HG03439 (cell line): Measurements from ENCODE around the gene PAPPA.

Experiments
- ATAC-seq: cut with Tn5 transposase; IDR thresholded peaks from one replicate; pipeline ENCODE4 v1.9.1; 2021; ENCODE audit warnings: mild to moderate bottlenecking, moderate library complexity; ENCODE audit not compliant: unreplicated experiment

Gene PAPPA

DNA sequence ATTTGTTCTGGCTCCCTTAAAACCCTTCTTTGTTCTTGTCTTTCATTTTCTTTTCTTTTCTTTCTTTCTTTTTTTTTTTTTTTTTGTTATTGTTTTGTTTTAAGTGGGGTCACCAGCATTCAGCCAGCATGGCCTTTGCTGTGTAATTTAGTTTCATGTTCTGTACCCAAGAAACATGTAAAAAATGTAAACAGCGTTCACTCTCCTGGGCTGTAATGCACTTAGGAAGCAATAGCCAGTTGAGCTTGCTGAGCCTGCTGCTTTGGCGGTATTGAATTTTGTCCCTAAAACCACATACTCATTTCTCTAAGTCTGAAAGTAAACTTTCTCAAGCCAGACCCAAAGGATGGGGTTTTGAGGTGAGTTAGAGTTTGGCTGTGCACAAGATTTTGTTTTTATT, 158.6 kb downstream of the PAPPA start:
- ATAC-seq = no peak

- ATAC-seq = no peak
Measured at GRCh38 chr9:116313638-116314037, 160.0 kb downstream of the PAPPA start.

DNA sequence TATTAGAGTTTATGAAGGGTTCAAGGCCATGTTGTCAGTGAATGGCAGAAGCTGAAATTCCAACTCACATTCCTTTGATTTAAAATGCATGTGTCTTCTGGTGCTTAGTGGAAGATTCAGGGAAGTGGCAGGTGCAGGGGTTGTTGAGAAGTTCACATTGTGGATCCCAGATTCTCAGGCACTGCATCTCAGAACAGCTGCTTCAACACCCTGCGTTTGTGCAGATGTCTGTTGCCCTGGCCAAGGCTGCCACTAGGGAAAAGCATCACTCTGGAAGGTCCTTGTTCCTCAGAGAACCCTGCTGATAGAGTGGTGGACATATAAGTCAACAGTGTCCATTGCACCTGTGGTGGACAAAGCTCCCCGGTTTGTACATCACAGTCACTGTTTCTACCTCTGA, 162.7 kb downstream of the PAPPA start:
- ATAC-seq = no peak

DNA sequence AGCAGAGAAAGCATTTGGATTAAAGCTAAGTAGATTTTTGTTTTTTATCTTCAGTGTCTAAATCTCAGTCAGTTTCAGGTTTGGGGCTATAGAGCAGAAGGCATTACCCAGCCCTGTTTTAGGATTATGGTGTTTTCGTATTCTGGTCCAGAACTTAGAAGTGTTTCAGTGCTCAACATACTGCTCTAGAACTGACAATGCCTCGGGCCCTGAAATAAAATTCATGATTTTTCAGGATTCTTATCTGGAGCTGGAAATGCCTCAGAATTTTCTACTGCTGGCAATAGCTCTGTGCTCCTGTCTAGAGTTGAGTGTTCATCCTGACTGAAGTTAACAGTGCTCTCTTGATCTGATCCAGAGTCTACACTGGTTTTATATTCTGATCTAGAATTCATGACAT, 163.9 kb downstream of the PAPPA start:
- ATAC-seq = no peak

GRCh38 chr9:116318468-116319374, 165.1 kb downstream of the PAPPA start:
- no peak for ATAC-seq

GRCh38 chr9:116319480-116319879, 165.9 kb downstream of the PAPPA start:
- no peak for ATAC-seq

- no peak for ATAC-seq
Measured at GRCh38 chr9:116320290-116320689, 166.7 kb downstream of the PAPPA start.

GRCh38 chr9:116322521-116322920, 168.9 kb downstream of the PAPPA start:
- ATAC-seq = no peak

GRCh38 chr9:116323012-116323411, 169.4 kb downstream of the PAPPA start:
- no peak for ATAC-seq

DNA sequence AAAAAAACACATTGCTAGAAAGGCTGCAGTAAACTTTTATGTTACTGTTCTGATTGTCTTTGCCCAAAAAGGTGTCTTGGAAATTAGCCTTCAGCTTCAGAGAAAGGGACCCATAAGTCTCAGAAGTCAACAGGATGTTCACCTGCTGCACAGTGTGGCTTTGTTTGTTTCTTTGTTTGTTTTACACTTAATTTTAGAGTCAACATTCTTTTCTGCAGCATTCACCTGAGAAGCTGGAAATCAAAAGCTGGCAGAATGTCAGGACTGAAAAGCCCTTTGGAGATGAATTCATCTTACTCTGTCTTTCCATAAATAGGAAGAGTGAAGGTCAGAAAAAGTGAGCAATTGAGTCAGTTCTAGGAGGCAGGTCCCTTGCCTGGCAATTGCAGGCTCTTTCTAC, 170.0 kb downstream of the PAPPA start:
- ATAC-seq = no peak

DNA sequence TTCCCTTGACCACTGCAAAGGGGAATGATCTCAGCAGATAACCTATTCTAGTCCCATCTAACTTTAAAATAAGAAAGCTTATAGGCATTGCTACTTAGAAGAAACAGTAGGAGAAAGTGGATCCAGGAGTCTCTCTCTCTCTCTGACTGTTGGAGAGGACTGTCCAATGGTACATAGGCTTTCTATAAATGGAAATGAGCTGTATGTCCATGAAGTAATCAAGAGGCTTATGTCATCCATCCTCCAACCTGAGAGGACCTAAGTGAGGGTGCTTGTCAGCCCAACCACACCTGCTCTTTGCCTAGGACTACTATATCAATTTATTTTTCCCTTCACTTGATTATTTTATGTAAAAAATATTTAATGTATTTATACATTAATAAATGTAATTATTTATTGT, 172.3 kb downstream of the PAPPA start:
- no peak for ATAC-seq

DNA sequence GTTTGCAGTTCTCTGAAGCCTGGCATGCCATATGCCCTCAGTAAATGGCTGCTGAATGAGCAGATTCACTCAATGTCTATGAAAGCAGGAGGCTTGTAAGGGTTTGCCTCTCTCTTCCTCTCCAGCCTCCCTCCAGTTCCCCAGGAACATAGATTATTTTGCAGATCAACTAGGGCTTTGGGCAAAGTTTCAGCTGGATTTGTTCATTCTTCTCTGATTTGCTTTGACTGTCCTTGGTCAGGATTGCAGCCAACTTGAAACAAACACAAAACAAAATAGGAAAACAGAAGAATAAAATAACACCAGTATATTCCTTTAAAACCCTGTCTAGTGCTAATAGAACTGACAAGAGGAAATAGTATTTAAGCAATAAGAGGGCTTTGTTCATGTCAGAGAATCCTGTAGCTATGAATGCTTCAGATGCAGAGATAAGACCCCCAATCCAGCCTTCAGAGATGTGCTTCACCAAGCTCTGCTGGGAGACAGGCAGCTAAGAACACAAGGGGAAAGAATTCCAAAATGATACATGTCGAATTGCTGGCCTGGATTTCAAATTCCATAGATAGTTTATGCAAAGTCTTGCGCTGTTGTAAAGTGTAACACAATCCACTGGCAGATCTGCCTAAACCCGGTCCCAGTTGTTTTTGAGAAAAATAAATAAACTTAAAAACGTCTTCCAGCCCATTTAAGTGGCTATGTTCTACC, 174.3 kb downstream of the PAPPA start:
- ATAC-seq = no peak

DNA sequence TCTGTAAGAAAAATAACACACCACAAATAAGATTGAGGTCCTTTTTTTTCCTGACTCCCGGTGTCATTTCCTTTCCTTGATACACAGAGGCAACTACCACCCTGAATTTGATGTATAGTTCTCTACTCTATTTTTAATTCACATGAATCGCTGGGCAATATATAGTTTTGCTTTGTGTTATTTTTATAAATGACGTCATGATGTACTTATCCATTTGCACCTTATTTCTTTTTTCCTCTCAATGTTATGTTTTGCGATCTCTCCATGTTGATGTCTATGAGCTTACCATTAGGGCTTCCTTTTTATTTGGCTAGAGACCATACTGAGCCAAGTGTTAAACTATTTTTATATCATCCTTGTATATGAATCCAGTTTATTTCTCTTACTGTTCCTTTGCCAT, 175.9 kb downstream of the PAPPA start:
- no peak for ATAC-seq

DNA sequence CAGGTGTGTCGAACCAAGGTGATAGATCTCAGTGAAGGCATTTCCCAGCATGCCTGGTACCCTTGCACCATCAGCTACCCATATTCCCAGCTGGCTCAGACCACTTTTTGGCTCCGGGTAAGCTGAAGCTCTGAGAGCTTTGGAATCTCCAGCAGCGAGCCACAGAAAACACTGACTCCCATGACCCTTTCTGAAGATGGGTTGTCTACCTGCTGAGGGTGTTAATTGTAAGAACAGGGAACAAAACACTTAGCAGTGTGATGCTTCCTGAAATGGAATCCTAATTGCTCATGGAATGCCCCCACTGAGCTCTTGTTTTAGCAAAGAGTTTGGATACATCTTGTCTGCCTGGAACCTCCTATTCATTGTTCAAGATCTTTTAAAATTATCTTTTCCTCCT, 177.7 kb downstream of the PAPPA start:
- no peak for ATAC-seq

GRCh38 chr9:116332090-116332489, 178.5 kb downstream of the PAPPA start:
- ATAC-seq = no peak

DNA sequence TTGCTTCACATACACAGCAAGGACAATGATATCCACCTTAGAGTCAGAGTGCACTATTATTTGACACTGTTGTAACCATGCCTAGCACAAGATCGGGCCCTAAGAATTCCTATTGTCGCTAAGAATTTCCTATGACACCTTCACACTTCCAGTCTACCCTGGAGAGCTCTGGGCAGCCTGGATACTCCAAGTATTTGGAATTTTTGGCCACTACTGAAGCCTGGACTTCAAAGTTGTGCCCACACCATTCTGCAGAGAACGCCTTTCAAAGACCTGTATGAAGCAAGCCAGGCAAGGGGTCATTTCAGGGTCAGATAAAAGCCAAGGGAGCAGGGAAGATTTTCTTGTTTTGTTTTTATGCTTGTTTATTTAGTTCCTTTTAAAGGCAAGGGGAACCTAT, 179.7 kb downstream of the PAPPA start:
- ATAC-seq = no peak

DNA sequence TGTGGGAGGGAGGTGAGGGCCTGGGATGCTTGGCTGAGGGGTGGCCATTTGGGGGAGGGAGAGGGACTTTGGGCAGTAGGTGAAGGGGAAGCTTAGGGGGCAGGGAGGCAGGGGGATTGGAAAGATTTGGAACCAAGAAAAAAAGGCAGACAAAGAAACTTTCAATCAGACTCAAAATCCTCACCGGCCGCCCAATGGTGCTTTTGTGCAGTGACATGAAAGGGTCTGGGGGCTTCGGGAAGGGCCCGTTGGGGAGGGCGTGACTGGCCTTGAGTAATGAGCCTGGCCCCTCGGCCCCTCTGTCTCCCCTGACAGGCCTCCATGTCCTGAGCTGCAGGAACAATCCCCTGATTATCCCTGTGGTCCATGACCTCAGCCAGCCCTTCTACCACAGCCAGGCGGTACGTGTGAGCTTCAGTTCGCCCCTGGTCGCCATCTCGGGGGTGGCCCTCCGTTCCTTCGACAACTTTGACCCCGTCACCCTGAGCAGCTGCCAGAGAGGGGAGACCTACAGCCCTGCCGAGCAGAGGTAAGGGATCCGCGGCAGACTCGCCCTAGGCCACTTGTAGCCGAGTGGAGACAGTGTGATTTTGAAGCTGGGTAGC, 181.1 kb downstream of the PAPPA start:
- ATAC-seq = no peak

- ATAC-seq = no peak
Measured at GRCh38 chr9:116335392-116335791, 181.8 kb downstream of the PAPPA start.

- no peak for ATAC-seq
Measured at GRCh38 chr9:116336133-116336862, 182.7 kb downstream of the PAPPA start.

DNA sequence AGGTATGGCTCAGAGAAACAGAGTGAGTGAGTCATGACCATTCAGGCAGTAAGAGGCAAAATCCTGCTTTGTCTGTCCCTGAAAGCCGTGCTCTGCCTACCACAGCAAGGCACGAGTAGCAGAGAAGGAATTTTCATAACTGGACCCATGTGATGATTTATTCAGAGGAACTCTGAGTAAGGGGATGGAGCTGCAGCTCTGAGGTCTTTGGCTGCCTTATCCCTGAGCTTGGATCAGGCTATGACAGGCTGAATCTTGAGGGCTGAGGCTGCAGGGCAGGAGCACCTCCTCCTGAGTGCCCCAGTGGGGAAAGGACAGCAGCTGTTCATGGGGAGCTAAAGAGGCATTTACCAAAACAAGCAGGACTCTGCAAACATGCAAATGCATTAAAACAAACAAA, 183.4 kb downstream of the PAPPA start:
- no peak for ATAC-seq

GRCh38 chr9:116340270-116340669, 186.7 kb downstream of the PAPPA start:
- no peak for ATAC-seq
